DND-41 (cell line): Measurements from ENCODE around the gene FUT6.

Experiments used
- CTCF ChIP-seq: IDR thresholded peaks from 2 replicates; pipeline ENCODE4 v1.5.1; 2012; ENCODE audit warnings: borderline replicate concordance, low read length, moderate library complexity, mild to moderate bottlenecking; ENCODE audit not compliant: poor library complexity, severe bottlenecking; ENCODE audit errors: extremely low read depth
- EZH2 ChIP-seq: IDR thresholded peaks from 3 replicates; pipeline ENCODE4 v1.6.1; 2012; ENCODE audit warnings: borderline replicate concordance, low read depth, mild to moderate bottlenecking, moderate library complexity, low read length, inconsistent platforms; ENCODE audit not compliant: severe bottlenecking

- TF ChIP-seq CTCF (no peak), EZH2 (no peak)
These were observed 30.4 kb downstream of the FUT6 start for GRCh38 chr19:5809053-5809452.
